ENCODE results near the gene CD55.

GRCh38 chr1:207321790-207322645, 540 bp downstream of the CD55 start:
- TF ChIP-seq RAD21 (IDR thresholded peaks at IDR 0.05 in 1 of 2, conservative IDR thresholded peaks at IDR 0.05 in 1 of 2; ENCODE audit: low read depth in 2 of 2, low read length in 2 of 2) (no peak; a peak in 1 of 4 replicates), CTCF (IDR thresholded peaks at IDR 0.05; ENCODE audit: control extremely low read depth in 1 of 3, insufficient read depth in 1 of 3, low read depth in 1 of 3, low read length in 3 of 3) (no peak), POLR2AphosphoS5 (IDR thresholded peaks at IDR 0.05; ENCODE audit: low read depth, low read length) (no peak; the same call in 1 of the 2 replicates), MAX (IDR thresholded peaks at IDR 0.05) (no peak; the same call in 1 of the 2 replicates), HDAC6 (IDR thresholded peaks at IDR 0.05; ENCODE audit: low read depth, low read length) (no peak), SIX5 (IDR thresholded peaks at IDR 0.05; ENCODE audit: low read depth, low read length) (no peak), CEBPB (IDR thresholded peaks at IDR 0.05; ENCODE audit: low read depth, low read length) (no peak)
